ENCODE data around the gene LCN12. TPM values are rescaled to one million over a fixed set of nuclear protein-coding genes. Genes with fewer than 3 reads are reported as not detected.

Gene LCN12
- total RNA-seq, 1 experiment from 2014 or later, result 4.2 TPM

DNA sequence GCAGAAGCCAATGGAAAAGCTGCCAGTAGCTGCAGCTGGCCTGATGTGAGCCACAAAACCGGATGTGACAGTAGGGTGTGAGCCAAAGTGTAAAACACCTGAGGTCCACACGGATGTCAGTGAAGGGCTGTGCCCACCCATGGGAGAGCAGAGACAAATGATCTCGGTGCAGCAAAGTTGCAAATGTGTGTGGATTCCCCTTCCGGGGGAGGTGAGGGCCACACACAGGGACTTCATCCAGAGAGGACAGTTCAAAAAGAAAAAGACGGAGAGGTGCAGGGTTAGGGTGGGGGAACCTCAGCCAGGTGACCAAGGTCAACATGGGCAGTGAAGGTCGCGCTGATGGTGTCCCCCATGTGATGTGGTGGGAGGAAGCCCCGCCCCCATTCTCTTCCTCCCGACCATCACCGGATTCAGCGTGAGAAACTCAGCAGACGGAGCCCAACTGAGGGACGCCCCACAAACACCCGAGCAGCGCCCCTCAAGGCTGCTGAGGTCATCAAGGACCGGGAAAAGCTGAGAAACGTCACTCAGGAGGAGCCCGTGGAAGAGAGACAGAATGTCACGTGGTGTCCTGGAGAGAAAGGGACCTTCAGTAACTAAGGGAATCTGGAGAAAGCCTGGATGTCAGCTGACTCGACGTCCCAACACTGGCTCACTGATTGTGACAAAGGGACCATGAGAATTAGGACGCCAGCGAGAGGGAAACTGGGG lies 13.9 kb downstream of the LCN12 start:
- POLR2A ChIA-PET, result no interaction called here
- no peaks in the 10 kb centered on the region for H3K36me3 ChIP-seq (ENCODE audit: control insufficient read depth in 1 of 2, insufficient read depth in 2 of 2, low read length in 2 of 2)
- H3K4me2 ChIP-seq (ENCODE audit: low read length), result no peak overlapping the region
- H3K9ac ChIP-seq (ENCODE audit: low read length), result no peak overlapping the region
- CTCF ChIA-PET, result interaction anchor here (2.0 kb wide), 1 partner anchor 10 kb away, joined by 5 read pairs; no protein-coding TSS in a partner anchor
- intact Hi-C loops (cut with micrococcal nuclease), result no loop called here
- no TSS peak for BruUV-seq (replicated peaks)
- H3K79me2 ChIP-seq (ENCODE audit: insufficient read depth, low read length), result no peaks in the 10 kb centered on the region
- ATAC-seq (no peak), DNase-seq (ENCODE audit: low read depth, low spot score) (no peak)
- no peak overlapping the region for H2AFZ ChIP-seq (ENCODE audit: low read depth, low read length, poor library complexity, severe bottlenecking)
- RAD21 ChIA-PET (ENCODE audit: low non-redundant PET in 1 of 2, low total read pairs in 2 of 2, uncharacterized antibody in 2 of 2, unreplicated experiment in 2 of 2), result no interaction called here
- TF ChIP-seq, protein P1, sequence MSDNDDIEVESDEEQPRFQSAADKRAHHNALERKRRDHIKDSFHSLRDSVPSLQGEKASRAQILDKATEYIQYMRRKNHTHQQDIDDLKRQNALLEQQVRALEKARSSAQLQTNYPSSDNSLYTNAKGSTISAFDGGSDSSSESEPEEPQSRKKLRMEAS (IDR thresholded peaks at IDR 0.05), result no peak
- no peak for TF ChIP-seq SIN3A (IDR thresholded peaks at IDR 0.05; ENCODE audit: low read depth)
- TF ChIP-seq, protein P2, sequence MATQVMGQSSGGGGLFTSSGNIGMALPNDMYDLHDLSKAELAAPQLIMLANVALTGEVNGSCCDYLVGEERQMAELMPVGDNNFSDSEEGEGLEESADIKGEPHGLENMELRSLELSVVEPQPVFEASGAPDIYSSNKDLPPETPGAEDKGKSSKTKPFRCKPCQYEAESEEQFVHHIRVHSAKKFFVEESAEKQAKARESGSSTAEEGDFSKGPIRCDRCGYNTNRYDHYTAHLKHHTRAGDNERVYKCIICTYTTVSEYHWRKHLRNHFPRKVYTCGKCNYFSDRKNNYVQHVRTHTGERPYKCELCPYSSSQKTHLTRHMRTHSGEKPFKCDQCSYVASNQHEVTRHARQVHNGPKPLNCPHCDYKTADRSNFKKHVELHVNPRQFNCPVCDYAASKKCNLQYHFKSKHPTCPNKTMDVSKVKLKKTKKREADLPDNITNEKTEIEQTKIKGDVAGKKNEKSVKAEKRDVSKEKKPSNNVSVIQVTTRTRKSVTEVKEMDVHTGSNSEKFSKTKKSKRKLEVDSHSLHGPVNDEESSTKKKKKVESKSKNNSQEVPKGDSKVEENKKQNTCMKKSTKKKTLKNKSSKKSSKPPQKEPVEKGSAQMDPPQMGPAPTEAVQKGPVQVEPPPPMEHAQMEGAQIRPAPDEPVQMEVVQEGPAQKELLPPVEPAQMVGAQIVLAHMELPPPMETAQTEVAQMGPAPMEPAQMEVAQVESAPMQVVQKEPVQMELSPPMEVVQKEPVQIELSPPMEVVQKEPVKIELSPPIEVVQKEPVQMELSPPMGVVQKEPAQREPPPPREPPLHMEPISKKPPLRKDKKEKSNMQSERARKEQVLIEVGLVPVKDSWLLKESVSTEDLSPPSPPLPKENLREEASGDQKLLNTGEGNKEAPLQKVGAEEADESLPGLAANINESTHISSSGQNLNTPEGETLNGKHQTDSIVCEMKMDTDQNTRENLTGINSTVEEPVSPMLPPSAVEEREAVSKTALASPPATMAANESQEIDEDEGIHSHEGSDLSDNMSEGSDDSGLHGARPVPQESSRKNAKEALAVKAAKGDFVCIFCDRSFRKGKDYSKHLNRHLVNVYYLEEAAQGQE (IDR thresholded peaks at IDR 0.05; ENCODE audit: low read depth), result no peak
- no peak for TF ChIP-seq ZNF274 (IDR thresholded peaks at IDR 0.05; ENCODE audit: low read depth, low read length)
- TF ChIP-seq ZFX (IDR thresholded peaks at IDR 0.05), result no peak
- no peak for TF ChIP-seq EZH2phosphoT487 (IDR thresholded peaks at IDR 0.05; ENCODE audit: borderline replicate concordance)
- TF ChIP-seq FOSL1 (IDR thresholded peaks at IDR 0.05; ENCODE audit: low read depth), result no peak
- TF ChIP-seq, protein P3, sequence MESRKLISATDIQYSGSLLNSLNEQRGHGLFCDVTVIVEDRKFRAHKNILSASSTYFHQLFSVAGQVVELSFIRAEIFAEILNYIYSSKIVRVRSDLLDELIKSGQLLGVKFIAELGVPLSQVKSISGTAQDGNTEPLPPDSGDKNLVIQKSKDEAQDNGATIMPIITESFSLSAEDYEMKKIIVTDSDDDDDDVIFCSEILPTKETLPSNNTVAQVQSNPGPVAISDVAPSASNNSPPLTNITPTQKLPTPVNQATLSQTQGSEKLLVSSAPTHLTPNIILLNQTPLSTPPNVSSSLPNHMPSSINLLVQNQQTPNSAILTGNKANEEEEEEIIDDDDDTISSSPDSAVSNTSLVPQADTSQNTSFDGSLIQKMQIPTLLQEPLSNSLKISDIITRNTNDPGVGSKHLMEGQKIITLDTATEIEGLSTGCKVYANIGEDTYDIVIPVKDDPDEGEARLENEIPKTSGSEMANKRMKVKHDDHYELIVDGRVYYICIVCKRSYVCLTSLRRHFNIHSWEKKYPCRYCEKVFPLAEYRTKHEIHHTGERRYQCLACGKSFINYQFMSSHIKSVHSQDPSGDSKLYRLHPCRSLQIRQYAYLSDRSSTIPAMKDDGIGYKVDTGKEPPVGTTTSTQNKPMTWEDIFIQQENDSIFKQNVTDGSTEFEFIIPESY (IDR thresholded peaks at IDR 0.05; ENCODE audit: extremely low read depth, insufficient replicate concordance, low read length), result no peak
- TF ChIP-seq, protein P4, sequence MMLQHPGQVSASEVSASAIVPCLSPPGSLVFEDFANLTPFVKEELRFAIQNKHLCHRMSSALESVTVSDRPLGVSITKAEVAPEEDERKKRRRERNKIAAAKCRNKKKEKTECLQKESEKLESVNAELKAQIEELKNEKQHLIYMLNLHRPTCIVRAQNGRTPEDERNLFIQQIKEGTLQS (IDR thresholded peaks at IDR 0.05), result no peak
- no peak for TF ChIP-seq ELF1 (IDR thresholded peaks at IDR 0.05; ENCODE audit: borderline replicate concordance, low read depth)
- TF ChIP-seq TCF7L2 (IDR thresholded peaks at IDR 0.05; ENCODE audit: borderline replicate concordance, extremely low read depth, insufficient read depth, insufficient read length), result no peak
- no peak for TF ChIP-seq SP1 (IDR thresholded peaks at IDR 0.05; ENCODE audit: low read depth)
- no peak for TF ChIP-seq JUND (IDR thresholded peaks at IDR 0.05)
- no peak for TF ChIP-seq EGR1 (IDR thresholded peaks at IDR 0.05; ENCODE audit: low read depth)
- TF ChIP-seq, protein P5, sequence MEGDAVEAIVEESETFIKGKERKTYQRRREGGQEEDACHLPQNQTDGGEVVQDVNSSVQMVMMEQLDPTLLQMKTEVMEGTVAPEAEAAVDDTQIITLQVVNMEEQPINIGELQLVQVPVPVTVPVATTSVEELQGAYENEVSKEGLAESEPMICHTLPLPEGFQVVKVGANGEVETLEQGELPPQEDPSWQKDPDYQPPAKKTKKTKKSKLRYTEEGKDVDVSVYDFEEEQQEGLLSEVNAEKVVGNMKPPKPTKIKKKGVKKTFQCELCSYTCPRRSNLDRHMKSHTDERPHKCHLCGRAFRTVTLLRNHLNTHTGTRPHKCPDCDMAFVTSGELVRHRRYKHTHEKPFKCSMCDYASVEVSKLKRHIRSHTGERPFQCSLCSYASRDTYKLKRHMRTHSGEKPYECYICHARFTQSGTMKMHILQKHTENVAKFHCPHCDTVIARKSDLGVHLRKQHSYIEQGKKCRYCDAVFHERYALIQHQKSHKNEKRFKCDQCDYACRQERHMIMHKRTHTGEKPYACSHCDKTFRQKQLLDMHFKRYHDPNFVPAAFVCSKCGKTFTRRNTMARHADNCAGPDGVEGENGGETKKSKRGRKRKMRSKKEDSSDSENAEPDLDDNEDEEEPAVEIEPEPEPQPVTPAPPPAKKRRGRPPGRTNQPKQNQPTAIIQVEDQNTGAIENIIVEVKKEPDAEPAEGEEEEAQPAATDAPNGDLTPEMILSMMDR (IDR thresholded peaks at IDR 0.05 in 2 of 3, conservative IDR thresholded peaks at IDR 0.05 in 1 of 3; ENCODE audit: borderline replicate concordance in 1 of 3, insufficient read depth in 1 of 3, low read depth in 2 of 3, low read length in 2 of 3), result no peak
- no peak for TF ChIP-seq EZH2 (IDR thresholded peaks at IDR 0.05)
- TF ChIP-seq YY1 (IDR thresholded peaks at IDR 0.05; ENCODE audit: extremely low read depth, insufficient replicate concordance, low read depth, low read length), result no peak
- TF ChIP-seq RAD21 (IDR thresholded peaks at IDR 0.05; ENCODE audit: low read depth), result no peak
- no peak for TF ChIP-seq CBX3 (IDR thresholded peaks at IDR 0.05; ENCODE audit: low read depth)
- no peak for TF ChIP-seq SRF (IDR thresholded peaks at IDR 0.05; ENCODE audit: low read depth)
- no peaks in the 10 kb centered on the region for H3K9me2 ChIP-seq (ENCODE audit: insufficient read depth)
- H3K4me3 ChIP-seq (replicated peaks in 1 of 2; ENCODE audit: low read depth in 1 of 2, low read length in 2 of 2), result no peak overlapping the region
- no peaks in the 10 kb centered on the region for H4K20me1 ChIP-seq (ENCODE audit: insufficient read depth)
- no peaks in the 10 kb centered on the region for H3K9me3 ChIP-seq (ENCODE audit: control insufficient read depth in 1 of 2, insufficient read depth in 1 of 2, low read depth in 1 of 2, low read length in 2 of 2)
- no peaks in the 10 kb centered on the region for H3K27me3 ChIP-seq (ENCODE audit: insufficient read depth, low read length)
- H3K4me1 ChIP-seq (ENCODE audit: control insufficient read depth in 1 of 2, insufficient read depth in 2 of 2, low read length in 2 of 2), result peaks cover 11 to 28% of the 10 kb centered on the region in 2 experiments
- H3K27ac ChIP-seq (ENCODE audit: low read depth, low read length), result no peak overlapping the region
